NB4 (cell line): ENCODE measurements around the gene TAF10.

Experiments used
- CTCF ChIP-seq: IDR thresholded peaks from one replicate; pipeline ENCODE4 v1.5.1; 2012; ENCODE audit warnings: low read depth, low read length
- MAX ChIP-seq: IDR thresholded peaks from 2 replicates; pipeline ENCODE4 v1.6.1; 2011; ENCODE audit warnings: low read depth, low read length
- MYC ChIP-seq: IDR thresholded peaks from 2 replicates; pipeline ENCODE4 v1.6.1; 2011; ENCODE audit warnings: low read depth, low read length
- POLR2A ChIP-seq: IDR thresholded peaks from 2 replicates; pipeline ENCODE4 v1.6.1; 2011; ENCODE audit warnings: mild to moderate bottlenecking; ENCODE audit not compliant: insufficient read length; ENCODE audit errors: extremely low read depth

GRCh38 chr11:6655790-6656583 is 44.0 kb upstream of the TAF10 start, which contains the start of gene DCHS1:
- TF ChIP-seq POLR2A (no peak), MYC (no peak), CTCF (no peak), MAX (no peak)
